Suprapubic skin (tissue), 4 donors: ENCODE data around the gene ARHGAP18.

Experiments
- EP300 ChIP-seq: sonication (generic); formaldehyde crosslinking; IDR thresholded peaks from one replicate; pipeline ENCODE4 v1.6.1; 2017; ENCODE audit warnings: antibody characterized with exemption
- POLR2A ChIP-seq, 2 donors: fragments of 450-650 bp; IDR thresholded peaks; one replicate each; pipeline ENCODE4 v1.6.1; 2017; ENCODE audit warnings: antibody characterized with exemption in 2 of 2, mild to moderate bottlenecking in 2 of 2, moderate library complexity in 2 of 2
- POLR2AphosphoS5 ChIP-seq, 3 donors: sonication (generic); formaldehyde crosslinking; IDR thresholded peaks; one replicate each; pipeline ENCODE4 v1.6.1; 2017; ENCODE audit warnings: antibody characterized with exemption in 3 of 3
- TF ChIP-seq, protein P1 (sequence below), 2 donors: fragments of 200-600 bp in 1 of 2; fragments of 450-650 bp in 1 of 2; sonication (generic) in 1 of 2; IDR thresholded peaks; one replicate each; pipeline ENCODE4 v1.5.1; 2016 to 2019; ENCODE audit warnings: antibody characterized with exemption in 2 of 2, mild to moderate bottlenecking in 1 of 2, moderate library complexity in 1 of 2

GRCh38 chr6:129631070-129631469 is 78.9 kb downstream of the ARHGAP18 start:
- TF ChIP-seq, protein P1, sequence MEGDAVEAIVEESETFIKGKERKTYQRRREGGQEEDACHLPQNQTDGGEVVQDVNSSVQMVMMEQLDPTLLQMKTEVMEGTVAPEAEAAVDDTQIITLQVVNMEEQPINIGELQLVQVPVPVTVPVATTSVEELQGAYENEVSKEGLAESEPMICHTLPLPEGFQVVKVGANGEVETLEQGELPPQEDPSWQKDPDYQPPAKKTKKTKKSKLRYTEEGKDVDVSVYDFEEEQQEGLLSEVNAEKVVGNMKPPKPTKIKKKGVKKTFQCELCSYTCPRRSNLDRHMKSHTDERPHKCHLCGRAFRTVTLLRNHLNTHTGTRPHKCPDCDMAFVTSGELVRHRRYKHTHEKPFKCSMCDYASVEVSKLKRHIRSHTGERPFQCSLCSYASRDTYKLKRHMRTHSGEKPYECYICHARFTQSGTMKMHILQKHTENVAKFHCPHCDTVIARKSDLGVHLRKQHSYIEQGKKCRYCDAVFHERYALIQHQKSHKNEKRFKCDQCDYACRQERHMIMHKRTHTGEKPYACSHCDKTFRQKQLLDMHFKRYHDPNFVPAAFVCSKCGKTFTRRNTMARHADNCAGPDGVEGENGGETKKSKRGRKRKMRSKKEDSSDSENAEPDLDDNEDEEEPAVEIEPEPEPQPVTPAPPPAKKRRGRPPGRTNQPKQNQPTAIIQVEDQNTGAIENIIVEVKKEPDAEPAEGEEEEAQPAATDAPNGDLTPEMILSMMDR (IDR thresholded peaks at IDR 0.05): no peak
- TF ChIP-seq POLR2A (IDR thresholded peaks at IDR 0.05) (no peak), EP300 (no peak), POLR2AphosphoS5 (IDR thresholded peaks at IDR 0.05) (no peak)
